Hippocampal formation (tissue), 2 donors: ENCODE measurements around the gene LAMA3.

Source experiments
- DNase-seq, 2 donors: peaks; one replicate each; lab custom pipeline; 2025; lab: John Stamatoyannopoulos, UW

LAMA3 gene

GRCh38 chr18:23971666-23972230 is 282.5 kb downstream of the LAMA3 start:
- DNase-seq, result no peak

GRCh38 chr18:23972453-23972852 is 283.2 kb downstream of the LAMA3 start:
- DNase-seq, result no peak

GRCh38 chr18:23977103-23977502 is 287.9 kb downstream of the LAMA3 start:
- no peak for DNase-seq

- DNase-seq, result no peak
These were observed 288.6 kb downstream of the LAMA3 start for GRCh38 chr18:23977719-23978483.

- no peak for DNase-seq
These were observed 292.2 kb downstream of the LAMA3 start for GRCh38 chr18:23981369-23981980.

GRCh38 chr18:23982155-23983079 is 293.2 kb downstream of the LAMA3 start:
- peak in 1 of 2 donors; percentile 16 for DNase-seq

- DNase-seq, result no peak
These were observed 293.9 kb downstream of the LAMA3 start for GRCh38 chr18:23983112-23983511.

- DNase-seq, result no peak
These were observed 297.5 kb downstream of the LAMA3 start for GRCh38 chr18:23986600-23987359.

GRCh38 chr18:23990474-23991410 is 301.5 kb downstream of the LAMA3 start:
- no peak for DNase-seq

GRCh38 chr18:23992089-23992940 is 303.1 kb downstream of the LAMA3 start:
- peak in 1 of 2 donors; percentile 17 for DNase-seq

GRCh38 chr18:23992941-23993280 is 303.7 kb downstream of the LAMA3 start:
- no peak for DNase-seq

- DNase-seq, result no peak
These were observed 305.2 kb downstream of the LAMA3 start for GRCh38 chr18:23994361-23994902.

- no peak for DNase-seq
These were observed 305.9 kb downstream of the LAMA3 start for GRCh38 chr18:23995180-23995579.

GRCh38 chr18:23998018-23998417 is 308.8 kb downstream of the LAMA3 start:
- DNase-seq, result no peak

GRCh38 chr18:23998820-23999219 is 309.6 kb downstream of the LAMA3 start:
- no peak for DNase-seq

- no peak for DNase-seq
These were observed 311.6 kb downstream of the LAMA3 start for GRCh38 chr18:24000613-24001490.

GRCh38 chr18:24002479-24002878 is 313.2 kb downstream of the LAMA3 start:
- no peak for DNase-seq

GRCh38 chr18:24003288-24003687 is 314.0 kb downstream of the LAMA3 start:
- no peak for DNase-seq
